NCI-H2171 treated with DMSO at 0.1 percent for 48 hours (cell line): ENCODE results near the gene TCF7L2.

Source experiments
- DNase-seq: peaks from one replicate; lab custom pipeline; 2025; lab: John Stamatoyannopoulos, UW

Gene TCF7L2

GRCh38 chr10:113023017-113023416 lies 73.0 kb downstream of the TCF7L2 start:
- no peak for DNase-seq

GRCh38 chr10:113024930-113025329 lies 74.9 kb downstream of the TCF7L2 start:
- DNase-seq = no peak

- no peak for DNase-seq
Measured at GRCh38 chr10:113025487-113025886, 75.4 kb downstream of the TCF7L2 start.

GRCh38 chr10:113026679-113027078 lies 76.6 kb downstream of the TCF7L2 start:
- DNase-seq = no peak

GRCh38 chr10:113027230-113027573 lies 77.2 kb downstream of the TCF7L2 start:
- DNase-seq = no peak

- DNase-seq = no peak
Measured at GRCh38 chr10:113027574-113028455, 77.8 kb downstream of the TCF7L2 start.

GRCh38 chr10:113028456-113029440 lies 78.7 kb downstream of the TCF7L2 start:
- DNase-seq = no peak

- DNase-seq = no peak
Measured at GRCh38 chr10:113030453-113030852, 80.4 kb downstream of the TCF7L2 start.

- DNase-seq = no peak
Measured at GRCh38 chr10:113031147-113031546, 81.1 kb downstream of the TCF7L2 start.

GRCh38 chr10:113033991-113034390 lies 83.9 kb downstream of the TCF7L2 start:
- DNase-seq = no peak

- no peak for DNase-seq
Measured at GRCh38 chr10:113035732-113036312, 85.8 kb downstream of the TCF7L2 start.

- DNase-seq = no peak
Measured at GRCh38 chr10:113036619-113037018, 86.6 kb downstream of the TCF7L2 start.

GRCh38 chr10:113037218-113037617 lies 87.2 kb downstream of the TCF7L2 start:
- DNase-seq = no peak

GRCh38 chr10:113038183-113038582 lies 88.1 kb downstream of the TCF7L2 start:
- DNase-seq = no peak

GRCh38 chr10:113038985-113039384 lies 88.9 kb downstream of the TCF7L2 start:
- DNase-seq = no peak

- DNase-seq = no peak
Measured at GRCh38 chr10:113041324-113041723, 91.3 kb downstream of the TCF7L2 start.

- no peak for DNase-seq
Measured at GRCh38 chr10:113041841-113042750, 92.0 kb downstream of the TCF7L2 start.

- DNase-seq = no peak
Measured at GRCh38 chr10:113042868-113043267, 92.8 kb downstream of the TCF7L2 start.

GRCh38 chr10:113044016-113044755 lies 94.1 kb downstream of the TCF7L2 start:
- no peak for DNase-seq
